ENCODE data around the gene SMYD3. TPM values are rescaled to one million over a fixed set of nuclear protein-coding genes. Genes with fewer than 3 reads are reported as not detected.

Gene SMYD3
- total RNA-seq, 1 donor from 2014 or later, result 8.2 TPM

GRCh38 chr1:246001837-246002230 lies 505.2 kb downstream of the SMYD3 start:
- intact Hi-C loops (cut with micrococcal nuclease), result loop anchor here (5.0 kb wide), 2 partner anchors 175 to 850 kb away; partner anchors contain the start of gene KIF26B
- DNase-seq (no peak), ATAC-seq (no peak)

GRCh38 chr1:246001142-246001836 lies 505.8 kb downstream of the SMYD3 start:
- intact Hi-C loops (cut with micrococcal nuclease), result loop anchor here (5.0 kb wide), 2 partner anchors 174 to 849 kb away; partner anchors contain the start of gene KIF26B
- ATAC-seq (no peak), DNase-seq (no peak)

- DNase-seq, result no peak
- intact Hi-C loops (cut with micrococcal nuclease), result loop anchor here (5.0 kb wide), 2 partner anchors 173 to 848 kb away; partner anchors contain the start of gene KIF26B
- ATAC-seq, result no peak
Observed at GRCh38 chr1:246000638-246001015, 506.5 kb downstream of the SMYD3 start.

GRCh38 chr1:245999697-246000637 lies 507.1 kb downstream of the SMYD3 start:
- no peak for DNase-seq
- intact Hi-C loops (cut with micrococcal nuclease), result loop anchor here (5.0 kb wide), 2 partner anchors 173 to 848 kb away; partner anchors contain the start of gene KIF26B
- ATAC-seq, result no peak

- peak; percentile 70 for DNase-seq
- intact Hi-C loops (cut with micrococcal nuclease), result no loop called here
- ATAC-seq, result peak; percentile 97
Observed at GRCh38 chr1:245997471-245998258, 509.4 kb downstream of the SMYD3 start.

- intact Hi-C loops (cut with micrococcal nuclease), result no loop called here
- DNase-seq (no peak), ATAC-seq (no peak)
Observed at GRCh38 chr1:245996811-245997210, 510.3 kb downstream of the SMYD3 start.

GRCh38 chr1:245995474-245995873 lies 511.6 kb downstream of the SMYD3 start:
- ATAC-seq, result no peak
- no peak for DNase-seq
- intact Hi-C loops (cut with micrococcal nuclease), result no loop called here

GRCh38 chr1:245991266-245991665 lies 515.8 kb downstream of the SMYD3 start:
- intact Hi-C loops (cut with micrococcal nuclease), result no loop called here
- DNase-seq, result no peak
- no peak for ATAC-seq

GRCh38 chr1:245990315-245991022 lies 516.6 kb downstream of the SMYD3 start:
- ATAC-seq (no peak), DNase-seq (no peak)
- intact Hi-C loops (cut with micrococcal nuclease), result no loop called here

- DNase-seq, result no peak
- intact Hi-C loops (cut with micrococcal nuclease), result no loop called here
Observed at GRCh38 chr1:245988393-245989078, 518.5 kb downstream of the SMYD3 start.

GRCh38 chr1:245987997-245988392 lies 519.1 kb downstream of the SMYD3 start:
- intact Hi-C loops (cut with micrococcal nuclease), result no loop called here
- DNase-seq (no peak), ATAC-seq (no peak)

More at GRCh38 chr1:245988393-245989078, 518.5 kb downstream of the SMYD3 start:
- ATAC-seq, result no peak

GRCh38 chr1:245987577-245987976 lies 519.5 kb downstream of the SMYD3 start:
- intact Hi-C loops (cut with micrococcal nuclease), result no loop called here
- ATAC-seq (no peak), DNase-seq (no peak)

- intact Hi-C loops (cut with micrococcal nuclease), result no loop called here
- no peak for ATAC-seq
Observed at GRCh38 chr1:245987219-245987545, 519.9 kb downstream of the SMYD3 start.

GRCh38 chr1:245986404-245987218 lies 520.5 kb downstream of the SMYD3 start:
- ATAC-seq (no peak), DNase-seq (no peak)
- intact Hi-C loops (cut with micrococcal nuclease), result no loop called here

More at GRCh38 chr1:245987219-245987545, 519.9 kb downstream of the SMYD3 start:
- DNase-seq, result no peak

GRCh38 chr1:245984390-245985155 lies 522.5 kb downstream of the SMYD3 start:
- ATAC-seq (no peak), DNase-seq (no peak)
- intact Hi-C loops (cut with micrococcal nuclease), result no loop called here

GRCh38 chr1:245983294-245983967 lies 523.6 kb downstream of the SMYD3 start:
- no peak for ATAC-seq
- intact Hi-C loops (cut with micrococcal nuclease), result no loop called here

More at GRCh38 chr1:245983294-245983967, 523.6 kb downstream of the SMYD3 start:
- DNase-seq, result no peak

All from left ventricle myocardium superior (tissue), 1 donor.